Measurements from ENCODE around the gene ADAM15. TPM values are rescaled to one million over a fixed set of nuclear protein-coding genes. Genes with fewer than 3 reads are reported as not detected.

The ADAM15 gene
- total RNA-seq, 2 donors from 2014 or later: 146 to 178 TPM

GRCh38 chr1:155009742-155010141 lies 41.4 kb upstream of the ADAM15 start:
- intact Hi-C loops (cut with DNase I): loop anchor here in 1 of 2 donors (5.0 kb wide), 1 partner anchor 47 kb away; the partner anchor contains the start of gene PYGO2
- no peak for DNase-seq (ENCODE audit: low spot score)

- intact Hi-C loops (cut with DNase I): no loop called here
- DNase-seq (ENCODE audit: low spot score): no peak
These were observed 40.8 kb upstream of the ADAM15 start for GRCh38 chr1:155010211-155010918.

GRCh38 chr1:155011004-155011416 lies 40.1 kb upstream of the ADAM15 start:
- intact Hi-C loops (cut with DNase I): no loop called here
- DNase-seq (ENCODE audit: low spot score): no peak

- no peak for DNase-seq (ENCODE audit: low spot score)
- intact Hi-C loops (cut with DNase I): no loop called here
These were observed 39.6 kb upstream of the ADAM15 start for GRCh38 chr1:155011437-155012025.

GRCh38 chr1:155012026-155012546 lies 39.0 kb upstream of the ADAM15 start:
- peak; percentile 93 for DNase-seq (ENCODE audit: low spot score)
- intact Hi-C loops (cut with DNase I): no loop called here

- intact Hi-C loops (cut with DNase I): no loop called here
These were observed 38.1 kb upstream of the ADAM15 start for GRCh38 chr1:155012776-155013602.

GRCh38 chr1:155013632-155014031 lies 37.5 kb upstream of the ADAM15 start:
- intact Hi-C loops (cut with DNase I): no loop called here
- no peak for DNase-seq (ENCODE audit: low spot score)

More at GRCh38 chr1:155012776-155013602, 38.1 kb upstream of the ADAM15 start:
- no peak for DNase-seq (ENCODE audit: low spot score)

GRCh38 chr1:155014709-155015508 lies 36.2 kb upstream of the ADAM15 start:
- intact Hi-C loops (cut with DNase I): no loop called here
- DNase-seq (ENCODE audit: low spot score): no peak

GRCh38 chr1:155015527-155016230 lies 35.4 kb upstream of the ADAM15 start:
- intact Hi-C loops (cut with DNase I): no loop called here
- no peak for DNase-seq (ENCODE audit: low spot score)

- intact Hi-C loops (cut with DNase I): no loop called here
- no peak for DNase-seq (ENCODE audit: low spot score)
These were observed 34.8 kb upstream of the ADAM15 start for GRCh38 chr1:155016231-155016831.

GRCh38 chr1:155017041-155017945 lies 33.8 kb upstream of the ADAM15 start:
- peak; percentile 97 for DNase-seq (ENCODE audit: low spot score)
- intact Hi-C loops (cut with DNase I): no loop called here

- intact Hi-C loops (cut with DNase I): loop anchor here in 1 of 2 donors (2.0 kb wide), 1 partner anchor 41 kb away; no protein-coding TSS in a partner anchor
- no peak for DNase-seq (ENCODE audit: low spot score)
These were observed 33.2 kb upstream of the ADAM15 start for GRCh38 chr1:155017946-155018316.

GRCh38 chr1:155018617-155019348 lies 32.3 kb upstream of the ADAM15 start:
- DNase-seq (ENCODE audit: low spot score): no peak
- intact Hi-C loops (cut with DNase I): loop anchor here in 1 of 2 donors (2.0 kb wide), 1 partner anchor 42 kb away; no protein-coding TSS in a partner anchor

- intact Hi-C loops (cut with DNase I): loop anchor here in 1 of 2 donors (2.0 kb wide), 1 partner anchor 43 kb away; no protein-coding TSS in a partner anchor
- no peak for DNase-seq (ENCODE audit: low spot score)
These were observed 31.5 kb upstream of the ADAM15 start for GRCh38 chr1:155019377-155020245.

Measured in posterior vena cava (tissue), 2 donors.